Esophagus squamous epithelium (tissue), 5 donors: ENCODE results near the gene IGF2BP1. TPM values are rescaled to one million over a fixed set of nuclear protein-coding genes. Genes with fewer than 3 reads are reported as not detected.

Experiments
- DNase-seq: peaks from one replicate; lab custom pipeline; 2025; lab: John Stamatoyannopoulos, UW
- H3K27ac ChIP-seq, 4 donors: fragments of 200-600 bp; sonication (generic); one replicate each; pipeline ENCODE4 v1.5.1; 2016 to 2019; ENCODE audit warnings: mild to moderate bottlenecking in 1 of 4
- H3K27me3 ChIP-seq, 4 donors: fragments of 200-600 bp; sonication (generic); 1 replicate in 3 of 4; 2 replicates in 1 of 4; pipeline versions ENCODE4 v1.5.1 to v1.6.0; 2017 to 2021; ENCODE audit warnings: antibody characterized with exemption in 1 of 4
- H3K36me3 ChIP-seq, 3 donors: fragments of 200-600 bp; sonication (generic); one replicate each; pipeline ENCODE4 v1.5.1; 2016 to 2019
- H3K4me1 ChIP-seq, 3 donors: fragments of 200-600 bp; sonication (generic); one replicate each; pipeline ENCODE4 v1.5.1; 2017 to 2019
- H3K4me3 ChIP-seq, 4 donors: fragments of 200-600 bp; sonication (generic); 1 replicate in 3 of 4; 2 replicates in 1 of 4; pipeline ENCODE4 v1.5.1; 2016 to 2019; ENCODE audit warnings: mild to moderate bottlenecking in 2 of 4, moderate library complexity in 1 of 4
- H3K9me3 ChIP-seq, 3 donors: fragments of 200-600 bp; sonication (generic); one replicate each; pipeline ENCODE4 v1.5.1; 2016 to 2019
- POLR2A ChIP-seq, 4 donors: fragments of 450-650 bp; IDR thresholded peaks; one replicate each; pipeline ENCODE4 v1.6.1; 2017; ENCODE audit warnings: antibody characterized with exemption in 4 of 4, mild to moderate bottlenecking in 4 of 4, moderate library complexity in 3 of 4
- WGBS, 2 donors: methylation state at CpG; one replicate each; pipeline ENCODE4 v1.1.5; 2018; 5-methylcytosine and 5-hydroxymethylcytosine counted together
- intact Hi-C: fragments of 100-400 bp; cut with DNase I; formaldehyde crosslinking; loops from one replicate; pipeline ENCODE4 v1.15.0; 2022
- total RNA-seq, 4 donors: library from RNA; depleted of rRNA; stranded (reverse); fragments of >200 nt; gene quantifications; one replicate each; pipeline ENCODE4 v1.1.0, GENCODE V29; 2016
- TF ChIP-seq, protein P1 (sequence below), 6 experiments: fragments of 450-650 bp in 4 of 6; fragments of 200-600 bp in 2 of 6; sonication (generic) in 2 of 6; IDR thresholded peaks; one replicate each; pipeline ENCODE4 v1.5.1; 2016 to 2019; ENCODE audit warnings: antibody characterized with exemption in 6 of 6, mild to moderate bottlenecking in 4 of 6, moderate library complexity in 4 of 6
- donor health status: DM: yes; HTN: yes; CAD: no.

Gene IGF2BP1
- total RNA-seq, 4 donors from 2014 or later, result not detected

DNA sequence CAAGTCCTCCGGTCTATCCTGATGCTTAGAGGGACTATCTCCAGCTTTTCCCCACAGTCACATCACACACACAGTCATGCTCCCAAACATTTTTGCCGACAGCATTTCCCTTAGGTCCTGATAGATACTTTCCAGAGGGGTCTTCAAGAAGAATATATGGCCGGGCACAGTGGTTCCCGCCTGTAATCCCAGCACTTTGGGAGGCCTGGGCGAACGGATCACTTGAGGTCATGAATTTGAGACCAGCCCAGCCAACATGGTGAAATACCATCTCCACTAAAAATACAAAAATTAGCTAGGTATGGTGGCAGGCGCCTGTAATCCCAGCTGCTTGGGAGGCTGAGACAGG, 24.5 kb upstream of the IGF2BP1 start:
- intact Hi-C loops, result no loop called here
- Histone ChIP-seq H3K4me3 (no peak overlapping the region), H3K27me3 (peaks cover 0 to 94% (median 1%) of the 10 kb centered on the region in 4 donors), H3K27ac (no peak overlapping the region), H3K4me1 (peaks cover 0 to 7% (median 0%) of the 10 kb centered on the region in 3 donors), H3K9me3 (no peaks in the 10 kb centered on the region), H3K36me3 (no peaks in the 10 kb centered on the region)
- WGBS, 2 donors, result 68 to 100% methylated on average over 1 to 6 of the region's 7 CpGs
- TF ChIP-seq, protein P1, sequence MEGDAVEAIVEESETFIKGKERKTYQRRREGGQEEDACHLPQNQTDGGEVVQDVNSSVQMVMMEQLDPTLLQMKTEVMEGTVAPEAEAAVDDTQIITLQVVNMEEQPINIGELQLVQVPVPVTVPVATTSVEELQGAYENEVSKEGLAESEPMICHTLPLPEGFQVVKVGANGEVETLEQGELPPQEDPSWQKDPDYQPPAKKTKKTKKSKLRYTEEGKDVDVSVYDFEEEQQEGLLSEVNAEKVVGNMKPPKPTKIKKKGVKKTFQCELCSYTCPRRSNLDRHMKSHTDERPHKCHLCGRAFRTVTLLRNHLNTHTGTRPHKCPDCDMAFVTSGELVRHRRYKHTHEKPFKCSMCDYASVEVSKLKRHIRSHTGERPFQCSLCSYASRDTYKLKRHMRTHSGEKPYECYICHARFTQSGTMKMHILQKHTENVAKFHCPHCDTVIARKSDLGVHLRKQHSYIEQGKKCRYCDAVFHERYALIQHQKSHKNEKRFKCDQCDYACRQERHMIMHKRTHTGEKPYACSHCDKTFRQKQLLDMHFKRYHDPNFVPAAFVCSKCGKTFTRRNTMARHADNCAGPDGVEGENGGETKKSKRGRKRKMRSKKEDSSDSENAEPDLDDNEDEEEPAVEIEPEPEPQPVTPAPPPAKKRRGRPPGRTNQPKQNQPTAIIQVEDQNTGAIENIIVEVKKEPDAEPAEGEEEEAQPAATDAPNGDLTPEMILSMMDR (IDR thresholded peaks at IDR 0.05), result no peak
- no peak for TF ChIP-seq POLR2A (IDR thresholded peaks at IDR 0.05)
- DNase-seq, result no peak

DNA sequence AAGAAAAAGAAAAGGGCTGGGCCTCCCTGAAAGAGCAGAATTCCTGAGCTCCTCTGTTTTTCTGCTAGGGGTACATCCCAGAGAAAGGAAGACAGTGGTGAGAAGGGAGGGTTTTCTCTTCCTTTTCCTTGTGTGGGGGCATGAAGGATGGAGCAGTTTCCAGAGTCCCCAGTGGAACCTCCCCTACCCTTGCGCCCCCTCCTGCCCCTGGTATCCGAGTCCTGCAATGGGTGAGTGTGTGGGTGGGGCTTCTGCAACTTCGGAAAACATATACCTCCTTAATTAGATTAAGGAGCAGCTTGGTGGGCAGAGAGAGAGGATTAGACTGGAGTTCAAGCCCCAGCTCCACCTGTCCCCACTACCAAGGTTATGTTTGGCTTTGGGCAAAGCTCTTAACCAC, 23.4 kb upstream of the IGF2BP1 start:
- WGBS, 2 donors, result 40 to 60% methylated on average over 3 of the region's 3 CpGs
- DNase-seq, result no peak

DNA sequence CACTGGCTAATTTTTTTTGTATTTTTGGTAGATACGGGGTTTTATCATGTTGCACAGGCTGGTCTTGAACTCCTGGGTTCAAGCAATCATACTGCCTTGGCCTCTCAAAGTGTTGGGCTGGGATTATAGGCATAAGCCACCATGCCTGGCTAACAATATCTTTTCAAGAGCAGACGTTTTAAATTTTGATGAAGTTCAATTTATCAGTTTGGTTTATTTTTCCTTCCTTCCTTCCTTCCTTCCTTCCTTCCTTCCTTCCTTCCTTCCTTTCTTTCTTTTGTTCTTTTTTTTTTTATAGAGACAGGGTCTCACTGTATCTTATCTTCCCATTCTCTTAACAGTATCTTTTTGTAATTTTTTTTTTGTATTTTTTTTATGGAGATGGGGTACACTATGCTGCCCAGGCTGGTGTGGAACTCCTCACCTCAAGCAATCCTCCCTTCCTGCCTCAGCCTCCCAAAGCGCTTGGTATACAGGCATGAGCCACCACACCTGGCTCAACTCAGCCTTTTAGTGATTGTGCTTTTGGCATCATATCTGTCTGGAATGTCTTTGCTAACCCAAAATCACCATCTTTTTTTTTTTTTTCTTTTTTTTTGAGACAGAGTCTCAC, 15.2 kb upstream of the IGF2BP1 start:
- intact Hi-C loops, result no loop called here
- 58 to 66% methylated on average over 3 of the region's 3 CpGs for WGBS, 2 donors
- DNase-seq, result no peak
- Histone ChIP-seq H3K27me3 (peaks cover 0 to 68% (median 0%) of the 10 kb centered on the region in 4 donors), H3K9me3 (peaks cover 0 to 12% (median 0%) of the 10 kb centered on the region in 3 donors), H3K36me3 (no peaks in the 10 kb centered on the region), H3K4me1 (no peaks in the 10 kb centered on the region), H3K4me3 (no peak overlapping the region), H3K27ac (no peak overlapping the region)
- TF ChIP-seq, protein P1 (IDR thresholded peaks at IDR 0.05), result no peak
- no peak for TF ChIP-seq POLR2A (IDR thresholded peaks at IDR 0.05)

More for the DNA sequence above, 23.4 kb upstream of the IGF2BP1 start:
- intact Hi-C loops, result no loop called here
- peaks cover 0 to 86% (median 1%) of the 10 kb centered on the region in 4 donors for H3K27me3 ChIP-seq
- no peaks in the 10 kb centered on the region for H3K36me3 ChIP-seq
- H3K27ac ChIP-seq, result no peak overlapping the region
- H3K9me3 ChIP-seq, result no peaks in the 10 kb centered on the region
- peaks cover 0 to 7% (median 0%) of the 10 kb centered on the region in 3 donors for H3K4me1 ChIP-seq
- H3K4me3 ChIP-seq, result no peak overlapping the region
- no peak for TF ChIP-seq POLR2A (IDR thresholded peaks at IDR 0.05)
- TF ChIP-seq, protein P1 (IDR thresholded peaks at IDR 0.05), result no peak

DNA sequence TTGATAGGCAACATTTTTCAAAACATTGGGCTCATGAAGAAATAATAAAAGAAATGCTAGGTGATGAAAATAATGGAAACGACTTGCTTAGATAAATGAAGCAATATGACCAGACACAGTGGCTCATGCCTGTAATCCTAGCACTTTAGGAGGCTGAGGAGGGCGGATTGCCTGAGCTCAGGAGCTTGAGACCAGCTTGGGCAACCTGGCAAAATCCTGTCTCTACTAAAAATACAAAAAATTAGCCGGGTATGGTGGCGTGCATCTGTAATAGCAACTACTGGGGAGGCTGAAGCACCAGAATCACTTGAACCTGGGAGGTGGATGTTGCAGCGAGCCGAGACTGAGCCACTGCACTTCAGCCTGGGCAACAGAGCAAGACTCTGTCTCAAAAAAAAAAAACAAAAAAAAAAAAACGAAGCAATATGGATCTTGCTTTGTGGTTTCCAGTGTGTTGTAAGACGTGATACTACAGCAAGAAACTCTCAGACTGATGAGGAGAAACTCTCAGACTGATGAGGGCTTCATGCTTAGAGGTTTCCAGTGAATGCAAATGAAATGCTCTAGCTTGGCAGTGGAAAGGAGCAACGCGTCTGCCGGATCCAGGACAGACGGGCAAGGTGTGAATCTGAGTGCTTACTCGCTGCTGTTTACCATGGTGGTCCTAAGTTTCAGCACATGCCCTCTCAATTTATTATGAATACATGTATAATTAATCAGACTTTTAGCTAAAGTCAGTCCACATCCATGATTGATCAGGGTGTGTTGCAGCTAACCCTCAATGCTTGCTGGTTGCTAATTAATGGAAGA, 11.5 kb upstream of the IGF2BP1 start:
- TF ChIP-seq, protein P1 (IDR thresholded peaks at IDR 0.05), result no peak
- no peak for TF ChIP-seq POLR2A (IDR thresholded peaks at IDR 0.05)
- peaks cover 0 to 92% (median 3%) of the 10 kb centered on the region in 4 donors for H3K27me3 ChIP-seq
- H3K27ac ChIP-seq, result no peak overlapping the region
- intact Hi-C loops, result no loop called here
- H3K4me3 ChIP-seq, result no peak overlapping the region
- DNase-seq, result no peak
- H3K4me1 ChIP-seq, result no peaks in the 10 kb centered on the region
- 62 to 75% methylated on average over 10 to 13 of the region's 13 CpGs for WGBS, 2 donors
- H3K36me3 ChIP-seq, result no peaks in the 10 kb centered on the region
- peaks cover 0 to 11% (median 0%) of the 10 kb centered on the region in 3 donors for H3K9me3 ChIP-seq

DNA sequence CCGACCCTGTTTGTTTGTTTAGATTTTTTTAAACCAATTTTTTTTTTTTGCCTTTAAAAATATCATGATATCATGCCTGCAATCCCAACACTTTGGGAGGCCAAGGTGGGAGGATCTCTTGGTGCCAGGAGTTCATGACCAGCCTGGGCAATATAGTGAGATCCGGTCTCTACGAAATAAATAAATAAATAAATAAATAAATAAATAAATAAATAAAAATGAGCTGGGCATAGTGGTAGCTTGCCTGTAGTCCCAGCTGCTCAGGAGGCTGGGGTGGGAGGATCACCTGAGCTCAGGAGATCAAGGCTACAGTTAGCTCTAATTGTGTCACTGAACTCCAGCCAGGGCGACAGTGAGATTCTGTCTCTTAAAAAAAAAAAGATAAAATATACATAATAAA, 8.1 kb upstream of the IGF2BP1 start:
- H3K36me3 ChIP-seq, result no peaks in the 10 kb centered on the region
- H3K27ac ChIP-seq, result no peak overlapping the region
- intact Hi-C loops, result no loop called here
- no peak for DNase-seq
- TF ChIP-seq POLR2A (IDR thresholded peaks at IDR 0.05), result no peak
- TF ChIP-seq, protein P1 (IDR thresholded peaks at IDR 0.05), result no peak
- H3K4me1 ChIP-seq, result no peaks in the 10 kb centered on the region
- WGBS, 2 donors, result 83 to 84% methylated on average over 4 of the region's 4 CpGs
- H3K9me3 ChIP-seq, result no peaks in the 10 kb centered on the region
- peaks cover 0 to 99% (median 14%) of the 10 kb centered on the region in 4 donors for H3K27me3 ChIP-seq
- no peak overlapping the region for H3K4me3 ChIP-seq
